ENCODE results near the gene ZNF629. TPM values are rescaled to one million over a fixed set of nuclear protein-coding genes. Genes with fewer than 3 reads are reported as not detected.

Gene ZNF629
- total RNA-seq, 1 experiment from 2014 or later: 4.8 TPM

DNA sequence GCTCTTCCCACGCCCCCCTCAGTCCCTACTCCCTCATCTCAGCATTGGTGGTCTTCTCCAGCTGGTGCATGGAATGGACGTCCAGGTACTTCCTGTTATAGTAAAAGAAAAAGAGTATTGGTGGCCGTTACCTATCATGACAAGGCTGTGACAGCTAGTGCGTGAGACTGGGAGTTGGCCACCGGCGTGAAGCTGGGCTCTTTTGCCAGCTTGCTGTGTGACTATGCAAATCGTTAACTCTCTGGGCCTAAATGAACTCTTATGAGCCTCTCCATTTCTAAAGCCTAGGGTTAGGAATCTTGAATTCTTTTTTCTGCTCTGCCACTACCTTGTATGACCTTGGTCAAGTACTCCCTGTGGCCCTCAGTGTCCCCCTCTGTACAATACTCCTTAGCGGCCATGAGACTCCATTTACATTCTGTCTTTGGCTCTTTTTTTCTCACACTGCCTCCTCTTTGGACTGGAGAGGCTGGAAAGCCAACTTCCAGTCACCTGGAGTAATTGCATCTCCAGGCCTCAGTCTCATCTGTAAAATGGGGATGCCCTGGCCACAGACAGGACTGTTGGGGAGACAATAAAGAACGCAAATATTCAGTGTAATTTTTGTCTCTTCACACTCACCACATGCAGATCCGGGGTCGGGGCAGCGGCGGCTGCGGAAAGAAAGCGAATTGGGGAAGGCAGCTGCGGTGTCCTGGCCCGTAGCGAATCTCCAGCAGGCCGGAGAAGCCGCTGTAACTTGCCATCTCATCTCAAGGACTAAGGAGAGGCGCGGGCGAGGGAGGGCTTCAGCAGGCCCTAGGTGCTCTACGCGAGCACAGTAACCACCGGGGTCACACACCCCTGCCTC is 26.2 kb downstream of the ZNF629 start:
- Histone ChIP-seq H3K4me1 (ENCODE audit: low read length) (peaks cover 34% of the 10 kb centered on the region), H3K4me2 (ENCODE audit: low read depth, low read length, poor library complexity, severe bottlenecking) (peak overlapping the region; percentile 89), H3K4me3 (ENCODE audit: low read length) (peak overlapping the region; percentile 93), H3K36me3 (ENCODE audit: insufficient read depth, low read length) (peaks cover 17% of the 10 kb centered on the region; the same call in 1 of the 2 replicates), H3K9me3 (ENCODE audit: low read length) (no peaks in the 10 kb centered on the region), H3K79me2 (ENCODE audit: low read length) (peaks cover 24% of the 10 kb centered on the region), H2AFZ (ENCODE audit: low read length) (peak overlapping the region; percentile 93; the same call in 1 of the 2 replicates), H3K27me3 (ENCODE audit: low read length) (no peaks in the 10 kb centered on the region), H3K9ac (ENCODE audit: low read length) (peak overlapping the region; percentile 84), H3K9me2 (replicated peaks; ENCODE audit: insufficient read depth, low read length) (no peaks in the 10 kb centered on the region), H3K27ac (ENCODE audit: low read length) (peak overlapping the region; percentile 59), H4K20me1 (ENCODE audit: insufficient read depth, low read depth, low read length) (no peaks in the 10 kb centered on the region)
- peak; percentile 61 for DNase-seq

DNA sequence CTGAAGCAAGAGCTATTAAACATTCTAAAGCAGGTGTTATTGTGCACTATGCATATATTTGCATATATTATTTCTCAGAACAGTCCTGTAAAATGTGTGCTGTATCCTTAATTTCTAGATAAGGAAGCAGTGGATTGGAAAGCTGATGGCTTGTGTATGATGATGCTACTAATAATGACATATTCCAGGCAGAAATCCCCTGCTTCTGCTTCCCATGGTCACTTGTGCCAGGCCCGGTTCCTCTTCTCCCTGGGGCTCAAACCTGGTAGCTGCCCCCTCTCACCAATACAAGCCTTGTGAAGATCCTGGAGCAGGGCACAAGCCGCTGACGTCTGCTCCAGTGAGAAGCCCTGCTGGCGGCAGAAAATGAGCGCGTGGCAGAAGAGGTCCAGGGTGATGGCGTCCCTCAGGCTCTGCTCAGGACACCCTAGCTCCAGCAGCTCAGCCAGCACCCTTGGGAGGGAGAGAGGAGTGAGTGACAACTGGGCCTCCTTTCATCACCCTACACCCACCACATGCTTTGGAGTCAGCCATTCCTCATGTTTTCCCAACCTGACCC is 26.9 kb downstream of the ZNF629 start:
- Histone ChIP-seq H3K79me2 (ENCODE audit: low read length) (peaks cover 24% of the 10 kb centered on the region), H3K4me3 (ENCODE audit: low read length) (peak overlapping the region; percentile 93; the same call in 1 of the 2 replicates), H3K9ac (ENCODE audit: low read length) (peak overlapping the region; percentile 84; the same call in 1 of the 2 replicates), H3K4me2 (ENCODE audit: low read depth, low read length, poor library complexity, severe bottlenecking) (peak overlapping the region; percentile 89), H2AFZ (ENCODE audit: low read length) (no peak overlapping the region), H3K4me1 (ENCODE audit: low read length) (peaks cover 34% of the 10 kb centered on the region), H3K27ac (ENCODE audit: low read length) (0 out of 2 replicates have a peak overlapping the region, but pooled peaks have one; percentile 59), H3K27me3 (ENCODE audit: low read length) (no peaks in the 10 kb centered on the region), H3K9me3 (ENCODE audit: low read length) (no peaks in the 10 kb centered on the region), H4K20me1 (ENCODE audit: insufficient read depth, low read depth, low read length) (no peaks in the 10 kb centered on the region), H3K9me2 (replicated peaks; ENCODE audit: insufficient read depth, low read length) (no peaks in the 10 kb centered on the region), H3K36me3 (ENCODE audit: insufficient read depth, low read length) (peaks cover 12% of the 10 kb centered on the region; the same call in 1 of the 2 replicates)
- DNase-seq: no peak

DNA sequence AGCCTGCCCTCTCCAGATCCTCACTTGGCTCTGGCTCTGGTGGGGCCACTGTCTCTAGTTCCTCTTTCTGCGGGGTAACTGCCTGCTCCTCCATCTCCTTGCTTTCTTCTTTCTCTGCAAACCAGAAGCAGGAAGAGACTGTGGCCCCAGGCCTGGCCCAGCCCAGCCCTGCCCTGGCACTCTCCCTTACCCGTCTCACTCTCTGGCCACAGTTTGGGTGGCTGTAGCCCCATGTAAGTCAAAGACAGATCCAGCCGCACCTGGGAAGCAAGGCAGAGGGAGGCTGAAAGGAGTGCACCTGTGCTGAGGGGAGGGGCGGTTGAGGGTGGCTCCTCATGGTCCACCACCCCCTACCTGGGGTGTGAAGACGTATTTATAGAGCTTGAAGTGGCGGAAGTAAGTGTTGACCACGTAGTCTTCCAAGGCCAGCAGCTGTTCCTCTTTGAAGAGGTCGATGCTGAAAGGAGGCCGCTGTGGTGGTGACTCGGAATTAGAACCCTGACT is 28.0 kb downstream of the ZNF629 start:
- no peak overlapping the region for H2AFZ ChIP-seq (ENCODE audit: low read length)
- no peak overlapping the region for H3K4me3 ChIP-seq (ENCODE audit: low read length)
- H3K4me1 ChIP-seq (ENCODE audit: low read length): peaks cover 34% of the 10 kb centered on the region
- H3K79me2 ChIP-seq (ENCODE audit: low read length): peaks cover 18% of the 10 kb centered on the region
- H4K20me1 ChIP-seq (ENCODE audit: insufficient read depth, low read depth, low read length): no peaks in the 10 kb centered on the region
- no peaks in the 10 kb centered on the region for H3K9me2 ChIP-seq (replicated peaks; ENCODE audit: insufficient read depth, low read length)
- no peak overlapping the region for H3K9ac ChIP-seq (ENCODE audit: low read length)
- H3K9me3 ChIP-seq (ENCODE audit: low read length): no peaks in the 10 kb centered on the region
- peaks cover 9% of the 10 kb centered on the region; the same call in 1 of the 2 replicates for H3K36me3 ChIP-seq (ENCODE audit: insufficient read depth, low read length)
- H3K27me3 ChIP-seq (ENCODE audit: low read length): no peaks in the 10 kb centered on the region
- no peak overlapping the region for H3K27ac ChIP-seq (ENCODE audit: low read length)
- no peak overlapping the region for H3K4me2 ChIP-seq (ENCODE audit: low read depth, low read length, poor library complexity, severe bottlenecking)
- DNase-seq: no peak

DNA sequence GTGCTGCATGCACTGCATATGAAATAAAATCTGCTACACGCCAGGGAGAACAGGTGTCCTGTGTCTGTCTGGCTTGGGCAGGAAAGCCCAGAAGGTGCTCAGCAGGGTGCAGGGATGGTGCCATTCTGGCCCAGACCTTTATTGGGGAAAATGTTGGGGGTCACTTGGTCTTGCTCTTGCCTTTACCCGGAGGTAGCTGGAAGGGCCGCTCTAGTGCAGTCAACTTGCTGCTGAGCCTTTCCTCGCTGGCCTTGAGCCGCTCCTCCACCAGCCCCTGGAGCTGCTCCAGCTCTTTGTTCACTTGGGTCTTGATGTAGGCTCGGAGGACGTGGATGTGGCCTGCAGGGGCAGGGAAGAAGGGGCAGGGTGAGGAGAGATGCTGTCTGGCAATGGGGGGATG is 29.7 kb downstream of the ZNF629 start:
- Histone ChIP-seq H3K4me2 (ENCODE audit: low read depth, low read length, poor library complexity, severe bottlenecking) (no peak overlapping the region), H3K4me1 (ENCODE audit: low read length) (peaks cover 22% of the 10 kb centered on the region), H3K79me2 (ENCODE audit: low read length) (peaks cover under 1% of the 10 kb centered on the region), H3K9me2 (replicated peaks; ENCODE audit: insufficient read depth, low read length) (no peaks in the 10 kb centered on the region), H3K9ac (ENCODE audit: low read length) (no peak overlapping the region), H3K27ac (ENCODE audit: low read length) (no peak overlapping the region), H3K36me3 (ENCODE audit: insufficient read depth, low read length) (peaks cover 10% of the 10 kb centered on the region; the same call in 1 of the 2 replicates), H3K9me3 (ENCODE audit: low read length) (no peaks in the 10 kb centered on the region), H3K27me3 (ENCODE audit: low read length) (no peaks in the 10 kb centered on the region), H4K20me1 (ENCODE audit: insufficient read depth, low read depth, low read length) (no peaks in the 10 kb centered on the region), H2AFZ (ENCODE audit: low read length) (no peak overlapping the region), H3K4me3 (ENCODE audit: low read length) (no peak overlapping the region)
- no peak for DNase-seq

DNA sequence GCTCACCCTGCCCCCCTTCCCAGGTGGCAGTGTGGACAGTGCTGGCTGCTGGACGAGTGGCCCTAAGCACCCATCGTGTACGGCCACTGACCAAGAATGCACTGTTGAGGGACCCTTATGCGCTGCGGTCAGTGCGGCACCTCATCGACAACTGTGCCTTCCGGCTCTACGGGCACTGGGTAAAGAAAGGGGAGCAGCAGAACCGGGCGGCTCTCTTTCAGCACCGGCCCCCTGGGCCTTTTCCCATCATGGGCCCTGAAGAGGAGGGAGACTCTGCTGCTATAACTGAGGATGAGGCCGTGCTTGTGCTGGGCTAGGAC is 30.3 kb downstream of the ZNF629 start:
- Histone ChIP-seq H4K20me1 (ENCODE audit: insufficient read depth, low read depth, low read length) (no peaks in the 10 kb centered on the region), H3K9ac (ENCODE audit: low read length) (no peak overlapping the region), H3K79me2 (ENCODE audit: low read length) (no peaks in the 10 kb centered on the region), H3K4me2 (ENCODE audit: low read depth, low read length, poor library complexity, severe bottlenecking) (no peak overlapping the region), H3K9me3 (ENCODE audit: low read length) (no peaks in the 10 kb centered on the region), H3K9me2 (replicated peaks; ENCODE audit: insufficient read depth, low read length) (no peaks in the 10 kb centered on the region), H3K27me3 (ENCODE audit: low read length) (no peaks in the 10 kb centered on the region), H3K4me3 (ENCODE audit: low read length) (no peak overlapping the region), H2AFZ (ENCODE audit: low read length) (no peak overlapping the region), H3K4me1 (ENCODE audit: low read length) (peaks cover 22% of the 10 kb centered on the region), H3K36me3 (ENCODE audit: insufficient read depth, low read length) (peaks cover 10% of the 10 kb centered on the region; the same call in 1 of the 2 replicates), H3K27ac (ENCODE audit: low read length) (no peak overlapping the region)
- DNase-seq: no peak

DNA sequence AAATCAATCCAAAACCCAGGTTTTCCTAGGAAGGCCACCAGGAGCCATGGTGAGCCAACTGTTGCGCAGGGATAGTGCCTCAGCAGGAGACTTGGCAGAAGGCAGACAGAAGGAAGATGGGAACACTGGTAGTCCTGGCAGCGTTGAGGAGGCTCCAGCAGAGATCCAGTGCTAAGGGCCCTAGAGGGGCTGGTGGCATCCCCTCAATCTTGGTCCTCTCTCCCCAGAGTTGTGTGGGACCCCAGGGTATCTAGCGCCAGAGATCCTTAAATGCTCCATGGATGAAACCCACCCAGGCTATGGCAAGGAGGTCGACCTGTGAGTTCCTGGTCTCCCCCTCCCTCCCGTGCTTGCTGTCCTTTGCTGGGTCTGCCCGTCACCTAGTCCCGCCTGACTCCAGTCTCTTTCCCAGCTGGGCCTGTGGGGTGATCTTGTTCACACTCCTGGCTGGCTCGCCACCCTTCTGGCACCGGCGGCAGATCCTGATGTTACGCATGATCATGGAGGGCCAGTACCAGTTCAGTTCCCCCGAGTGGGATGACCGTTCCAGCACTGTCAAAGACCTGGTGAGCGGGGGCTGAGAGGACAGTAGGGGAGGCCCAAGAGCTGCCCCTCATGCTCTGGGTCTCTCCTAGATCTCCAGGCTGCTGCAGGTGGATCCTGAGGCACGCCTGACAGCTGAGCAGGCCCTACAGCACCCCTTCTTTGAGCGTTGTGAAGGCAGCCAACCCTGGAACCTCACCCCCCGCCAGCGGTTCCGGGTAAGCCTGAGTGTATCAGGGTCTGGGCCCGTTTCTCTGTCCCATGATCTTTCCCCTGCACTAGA is 30.8 kb downstream of the ZNF629 start:
- no peak overlapping the region for H3K27ac ChIP-seq (ENCODE audit: low read length)

DNA sequence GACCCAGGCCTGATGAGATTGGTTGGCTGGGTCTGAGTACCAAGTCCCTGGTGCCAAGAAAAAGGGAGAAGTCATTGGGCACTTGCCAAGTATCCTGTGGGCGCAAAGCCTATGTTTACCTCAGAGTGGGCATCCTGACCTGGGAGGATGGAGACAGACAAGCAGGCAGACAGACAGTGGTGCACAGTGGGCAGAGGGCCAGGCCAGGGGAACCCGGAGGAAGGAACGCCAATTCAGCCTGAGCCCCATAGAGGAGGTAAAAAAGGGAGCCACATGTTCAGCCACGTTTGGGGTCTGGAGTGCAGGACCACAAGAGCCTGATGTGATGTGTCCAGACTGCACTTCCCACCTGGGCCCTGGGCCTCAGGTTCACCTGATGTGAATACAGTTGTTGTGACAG is 33.4 kb downstream of the ZNF629 start:
- H3K4me1 ChIP-seq (ENCODE audit: low read length): peaks cover 9% of the 10 kb centered on the region
- H3K9me2 ChIP-seq (replicated peaks; ENCODE audit: insufficient read depth, low read length): no peaks in the 10 kb centered on the region
- no peak overlapping the region for H2AFZ ChIP-seq (ENCODE audit: low read length)
- DNase-seq: no peak
- H3K4me2 ChIP-seq (ENCODE audit: low read depth, low read length, poor library complexity, severe bottlenecking): no peak overlapping the region
- H4K20me1 ChIP-seq (ENCODE audit: insufficient read depth, low read depth, low read length): 0 out of 2 replicates have a peak, but pooled peaks cover 6% of the 10 kb centered on the region
- H3K4me3 ChIP-seq (ENCODE audit: low read length): no peak overlapping the region
- no peak overlapping the region for H3K9ac ChIP-seq (ENCODE audit: low read length)
- peaks cover 22% of the 10 kb centered on the region; the same call in 1 of the 2 replicates for H3K36me3 ChIP-seq (ENCODE audit: insufficient read depth, low read length)
- no peaks in the 10 kb centered on the region for H3K27me3 ChIP-seq (ENCODE audit: low read length)
- peaks cover 23% of the 10 kb centered on the region for H3K79me2 ChIP-seq (ENCODE audit: low read length)
- H3K27ac ChIP-seq (ENCODE audit: low read length): no peak overlapping the region
- H3K9me3 ChIP-seq (ENCODE audit: low read length): no peaks in the 10 kb centered on the region

More for the DNA sequence above, 30.8 kb downstream of the ZNF629 start:
- Histone ChIP-seq H2AFZ (ENCODE audit: low read length) (no peak overlapping the region), H3K79me2 (ENCODE audit: low read length) (no peaks in the 10 kb centered on the region), H3K9me3 (ENCODE audit: low read length) (no peaks in the 10 kb centered on the region), H3K4me1 (ENCODE audit: low read length) (peaks cover 21% of the 10 kb centered on the region), H3K9me2 (replicated peaks; ENCODE audit: insufficient read depth, low read length) (no peaks in the 10 kb centered on the region), H4K20me1 (ENCODE audit: insufficient read depth, low read depth, low read length) (no peaks in the 10 kb centered on the region), H3K27me3 (ENCODE audit: low read length) (no peaks in the 10 kb centered on the region), H3K36me3 (ENCODE audit: insufficient read depth, low read length) (peaks cover 14% of the 10 kb centered on the region; the same call in 1 of the 2 replicates), H3K4me2 (ENCODE audit: low read depth, low read length, poor library complexity, severe bottlenecking) (no peak overlapping the region), H3K4me3 (ENCODE audit: low read length) (no peak overlapping the region), H3K9ac (ENCODE audit: low read length) (no peak overlapping the region)
- no peak for DNase-seq

Measured in Karpas-422 (cell line).